CD4-positive, alpha-beta memory T cell (primary cell): ENCODE measurements around the gene KRT12. TPM values are rescaled to one million over a fixed set of nuclear protein-coding genes. Genes with fewer than 3 reads are reported as not detected.

ENCODE experiments used
- CTCF ChIA-PET: fragments of 350-600 bp; sonication (Branson Sonifier 250); formaldehyde crosslinking; loops from one replicate; lab custom pipeline; 2021; ENCODE audit warnings: inconsistent platforms; ENCODE audit not compliant: partially characterized antibody; lab: Charles Lee
- POLR2A ChIA-PET: fragments of 350-600 bp; sonication (Branson Sonifier 250); formaldehyde crosslinking; loops from one replicate; lab custom pipeline; 2021; ENCODE audit not compliant: partially characterized antibody; lab: Charles Lee
- DNase-seq, 5 donors: peaks; one replicate each; pipeline versions ENCODE4 v3.0.0 to v3.0.0-alpha.2; 2020 to 2022; ENCODE audit warnings: mixed read lengths in 1 of 5
- H3K27ac ChIP-seq: one replicate; pipeline ENCODE4 v1.7.0; 2013; ENCODE audit warnings: low read depth, low read length
- H3K27me3 ChIP-seq: 2 replicates; pipeline ENCODE4 v1.7.0; 2013; ENCODE audit warnings: mild to moderate bottlenecking, low read length, moderate library complexity; ENCODE audit not compliant: insufficient read depth
- H3K36me3 ChIP-seq: 2 replicates; pipeline ENCODE4 v1.7.0; 2013; ENCODE audit warnings: mild to moderate bottlenecking, low read length, moderate library complexity; ENCODE audit not compliant: insufficient read depth
- H3K4me1 ChIP-seq: 2 replicates; pipeline ENCODE4 v1.7.0; 2013; ENCODE audit warnings: mild to moderate bottlenecking, low read length, moderate library complexity; ENCODE audit not compliant: insufficient read depth
- H3K4me3 ChIP-seq, 2 donors: one replicate each; pipeline ENCODE4 v1.7.0; 2013; ENCODE audit warnings: low read length in 2 of 2, mild to moderate bottlenecking in 1 of 2
- H3K9me3 ChIP-seq, 2 donors: one replicate each; pipeline ENCODE4 v1.7.0; 2013; ENCODE audit warnings: low read length in 2 of 2, control low read depth in 1 of 2; ENCODE audit not compliant: control insufficient read depth in 1 of 2
- H3K27ac Mint-ChIP-seq, 7 donors: one replicate each; pipeline ENCODE4 v1.8.0; 2020 to 2021; ENCODE audit warnings: mixed read lengths in 7 of 7, mild to moderate bottlenecking in 6 of 7, inconsistent platforms in 3 of 7, moderate library complexity in 3 of 7
- H3K27me3 Mint-ChIP-seq, 2 donors: one replicate each; pipeline ENCODE4 v1.8.0; 2020 to 2021; ENCODE audit warnings: mixed read lengths in 2 of 2
- H3K36me3 Mint-ChIP-seq, 2 donors: one replicate each; pipeline ENCODE4 v1.8.0; 2020 to 2021; ENCODE audit warnings: mixed read lengths in 2 of 2, inconsistent platforms in 1 of 2, mild to moderate bottlenecking in 1 of 2
- H3K4me1 Mint-ChIP-seq, 4 donors: one replicate each; pipeline ENCODE4 v1.8.0; 2020 to 2021; ENCODE audit warnings: mixed read lengths in 4 of 4, mild to moderate bottlenecking in 1 of 4
- H3K4me3 Mint-ChIP-seq, 8 donors: one replicate each; pipeline ENCODE4 v1.8.0; 2020 to 2021; ENCODE audit warnings: mixed read lengths in 8 of 8, mild to moderate bottlenecking in 7 of 8, moderate library complexity in 6 of 8, inconsistent platforms in 3 of 8
- H3K9me3 Mint-ChIP-seq, 8 donors: one replicate each; pipeline ENCODE4 v1.8.0; 2020 to 2021; ENCODE audit warnings: mixed read lengths in 8 of 8, mild to moderate bottlenecking in 5 of 8, inconsistent platforms in 3 of 8, moderate library complexity in 1 of 8
- intact Hi-C: fragments of 100-400 bp; cut with micrococcal nuclease; formaldehyde crosslinking; loops from one replicate; pipeline ENCODE4 v1.15.1; 2023
- polyA plus RNA-seq, 2 donors: library from polyadenylated mRNA; unstranded; fragments of 300-500 nt; fragmentation: Illumina TruSeq; gene quantifications; one replicate each; pipeline ENCODE4 v1.2.3, GENCODE V29; 2021
- total RNA-seq, 2 experiments: library from RNA; stranded (reverse); gene quantifications; one replicate each; pipeline ENCODE4 v1.2.3, GENCODE V29; 2021

The KRT12 gene
- total and polyA plus RNA-seq, 4 experiments from 2014 or later, result not detected

- Histone ChIP-seq H3K27ac (no peak overlapping the region), H3K4me1 (no peaks in the 10 kb centered on the region), H3K36me3 (no peaks in the 10 kb centered on the region), H3K27me3 (no peaks in the 10 kb centered on the region), H3K9me3 (no peaks in the 10 kb centered on the region), H3K4me3 (no peak overlapping the region)
- Mint-ChIP-seq H3K4me1 (peaks cover 0 to 2% (median under 1%) of the 10 kb centered on the region in 4 donors), H3K4me3 (no peak overlapping the region), H3K9me3 (no peaks in the 10 kb centered on the region), H3K36me3 (peaks cover 0 to 5% of the 10 kb centered on the region in 2 donors), H3K27ac (no peak overlapping the region), H3K27me3 (peaks cover 23 to 27% of the 10 kb centered on the region in 2 donors)
- ChIA-PET CTCF (no interaction called here), POLR2A (no interaction called here)
- intact Hi-C loops, result no loop called here
- DNase-seq, result no peak
Observed at GRCh38 chr17:40846515-40847144, 20.4 kb downstream of the KRT12 start.

- H3K27ac Mint-ChIP-seq, result no peak overlapping the region
- H3K36me3 ChIP-seq, result no peaks in the 10 kb centered on the region
- no peaks in the 10 kb centered on the region for H3K9me3 Mint-ChIP-seq
- H3K4me1 Mint-ChIP-seq, result peaks cover 0 to 2% (median under 1%) of the 10 kb centered on the region in 4 donors
- peaks cover 0 to 5% of the 10 kb centered on the region in 2 donors for H3K36me3 Mint-ChIP-seq
- DNase-seq, result no peak
- no peak overlapping the region for H3K4me3 ChIP-seq
- H3K4me3 Mint-ChIP-seq, result no peak overlapping the region
- H3K27ac ChIP-seq, result no peak overlapping the region
- intact Hi-C loops, result no loop called here
- H3K9me3 ChIP-seq, result no peaks in the 10 kb centered on the region
- H3K4me1 ChIP-seq, result no peaks in the 10 kb centered on the region
- ChIA-PET CTCF (no interaction called here), POLR2A (no interaction called here)
- H3K27me3 ChIP-seq, result no peaks in the 10 kb centered on the region
- peaks cover 31 to 34% of the 10 kb centered on the region in 2 donors for H3K27me3 Mint-ChIP-seq
Observed at GRCh38 chr17:40844671-40845107, 22.3 kb downstream of the KRT12 start.

- CTCF ChIA-PET, result interaction anchor here (0.9 to 1.5 kb wide), 3 partner anchors 13 to 822 kb away, joined by 3 to 6 read pairs (median 3); no protein-coding TSS in a partner anchor
Observed at GRCh38 chr17:40843242-40843641, 23.8 kb downstream of the KRT12 start.

GRCh38 chr17:40841246-40841645 is 25.8 kb downstream of the KRT12 start:
- ChIA-PET POLR2A (no interaction called here), CTCF (interaction anchor here (1.3 kb wide), 1 partner anchor 12 kb away, joined by 3 read pairs; no protein-coding TSS in a partner anchor)
- Histone ChIP-seq H3K27ac (no peak overlapping the region), H3K27me3 (no peaks in the 10 kb centered on the region), H3K36me3 (no peaks in the 10 kb centered on the region), H3K4me3 (no peak overlapping the region), H3K4me1 (no peaks in the 10 kb centered on the region), H3K9me3 (no peaks in the 10 kb centered on the region)
- Mint-ChIP-seq H3K4me1 (peaks cover 0 to 2% (median under 1%) of the 10 kb centered on the region in 4 donors), H3K4me3 (no peak overlapping the region), H3K27ac (peak overlapping the region in 1 of 7 donors; percentile 6), H3K9me3 (no peaks in the 10 kb centered on the region), H3K36me3 (peaks cover 0 to 5% of the 10 kb centered on the region in 2 donors), H3K27me3 (peaks cover 23 to 34% of the 10 kb centered on the region in 2 donors)
- intact Hi-C loops, result no loop called here
- DNase-seq, result no peak

More at GRCh38 chr17:40843242-40843641, 23.8 kb downstream of the KRT12 start:
- Histone ChIP-seq H3K9me3 (no peaks in the 10 kb centered on the region), H3K27ac (no peak overlapping the region), H3K27me3 (no peaks in the 10 kb centered on the region), H3K4me1 (no peaks in the 10 kb centered on the region), H3K36me3 (no peaks in the 10 kb centered on the region), H3K4me3 (no peak overlapping the region)
- intact Hi-C loops, result no loop called here
- Mint-ChIP-seq H3K27me3 (peaks cover 30 to 35% of the 10 kb centered on the region in 2 donors), H3K9me3 (no peaks in the 10 kb centered on the region), H3K27ac (no peak overlapping the region), H3K36me3 (peaks cover 0 to 5% of the 10 kb centered on the region in 2 donors), H3K4me1 (peaks cover 0 to 2% (median under 1%) of the 10 kb centered on the region in 4 donors), H3K4me3 (no peak overlapping the region)
- POLR2A ChIA-PET, result no interaction called here
- no peak for DNase-seq

- H3K4me1 ChIP-seq, result no peaks in the 10 kb centered on the region
- H3K27me3 Mint-ChIP-seq, result peaks cover 17 to 21% of the 10 kb centered on the region in 2 donors
- ChIA-PET CTCF (no interaction called here), POLR2A (no interaction called here)
- intact Hi-C loops, result no loop called here
- H3K9me3 Mint-ChIP-seq, result no peaks in the 10 kb centered on the region
- H3K36me3 Mint-ChIP-seq, result peaks cover 3 to 9% of the 10 kb centered on the region in 2 donors
- H3K4me1 Mint-ChIP-seq, result peaks cover 0 to 2% (median under 1%) of the 10 kb centered on the region in 4 donors
- H3K27me3 ChIP-seq, result no peaks in the 10 kb centered on the region
- no peak overlapping the region for H3K4me3 Mint-ChIP-seq
- no peak overlapping the region for H3K27ac ChIP-seq
- no peak for DNase-seq
- no peak overlapping the region for H3K4me3 ChIP-seq
- H3K9me3 ChIP-seq, result no peaks in the 10 kb centered on the region
- no peaks in the 10 kb centered on the region for H3K36me3 ChIP-seq
- H3K27ac Mint-ChIP-seq, result no peak overlapping the region
Observed at GRCh38 chr17:40839194-40839593, 27.8 kb downstream of the KRT12 start.

GRCh38 chr17:40836020-40836419 is 31.0 kb downstream of the KRT12 start:
- H3K9me3 ChIP-seq, result no peaks in the 10 kb centered on the region
- POLR2A ChIA-PET, result interaction anchor here (1.0 kb wide), 1 partner anchor 17 kb away, joined by 3 read pairs; no protein-coding TSS in a partner anchor
- Mint-ChIP-seq H3K4me1 (no peaks in the 10 kb centered on the region), H3K9me3 (no peaks in the 10 kb centered on the region), H3K4me3 (no peak overlapping the region), H3K27me3 (peaks cover 3 to 13% of the 10 kb centered on the region in 2 donors), H3K36me3 (peaks cover 4% of the 10 kb centered on the region in 2 donors), H3K27ac (no peak overlapping the region)
- no peak for DNase-seq
- no peak overlapping the region for H3K4me3 ChIP-seq
- intact Hi-C loops, result no loop called here
- no peak overlapping the region for H3K27ac ChIP-seq
- H3K27me3 ChIP-seq, result no peaks in the 10 kb centered on the region
- H3K4me1 ChIP-seq, result no peaks in the 10 kb centered on the region
- CTCF ChIA-PET, result interaction anchor here (1.5 kb wide), 1 partner anchor 827 kb away, joined by 3 read pairs; no protein-coding TSS in a partner anchor
- H3K36me3 ChIP-seq, result no peaks in the 10 kb centered on the region

GRCh38 chr17:40833882-40834281 is 33.1 kb downstream of the KRT12 start:
- intact Hi-C loops, result no loop called here
- Histone ChIP-seq H3K9me3 (no peaks in the 10 kb centered on the region), H3K27me3 (no peaks in the 10 kb centered on the region), H3K4me3 (no peak overlapping the region), H3K36me3 (no peaks in the 10 kb centered on the region), H3K27ac (no peak overlapping the region), H3K4me1 (no peaks in the 10 kb centered on the region)
- H3K9me3 Mint-ChIP-seq, result no peaks in the 10 kb centered on the region
- H3K4me3 Mint-ChIP-seq, result no peak overlapping the region
- no peaks in the 10 kb centered on the region for H3K27me3 Mint-ChIP-seq
- ChIA-PET POLR2A (no interaction called here), CTCF (interaction anchor here (0.8 kb wide), 1 partner anchor 23 kb away, joined by 4 read pairs; no protein-coding TSS in a partner anchor)
- no peak for DNase-seq
- no peak overlapping the region for H3K27ac Mint-ChIP-seq
- H3K36me3 Mint-ChIP-seq, result peaks cover 4 to 12% of the 10 kb centered on the region in 2 donors
- H3K4me1 Mint-ChIP-seq, result no peaks in the 10 kb centered on the region
